Ectodermal cell (in vitro differentiated cells): ENCODE data around the gene POLD1.
"Not testable (repeated sequence)": the region's sequence is repeated elsewhere in the genome, so short reads cannot be mapped to it uniquely, and the experiment has no call there.

Experiments
- H3K27ac ChIP-seq: 2 replicates; pipeline ENCODE4 v1.7.0; 2013; ENCODE audit warnings: mild to moderate bottlenecking, low read depth, low read length; ENCODE audit not compliant: insufficient read depth, poor library complexity, severe bottlenecking
- H3K27me3 ChIP-seq: 2 replicates; pipeline ENCODE4 v1.7.0; 2013; ENCODE audit warnings: mild to moderate bottlenecking, low read length; ENCODE audit not compliant: insufficient read depth, control insufficient read depth, poor library complexity, severe bottlenecking
- H3K36me3 ChIP-seq: one replicate; pipeline ENCODE4 v1.7.0; 2013; ENCODE audit warnings: low read length; ENCODE audit not compliant: control insufficient read depth, insufficient read depth
- H3K4me1 ChIP-seq: one replicate; pipeline ENCODE4 v1.7.0; 2013; ENCODE audit warnings: low read length; ENCODE audit not compliant: control insufficient read depth, insufficient read depth
- H3K4me3 ChIP-seq: 2 replicates; pipeline ENCODE4 v1.7.0; 2013; ENCODE audit warnings: low read depth, low read length, control low read depth; ENCODE audit not compliant: insufficient read depth
- H3K9me3 ChIP-seq: 2 replicates; pipeline ENCODE4 v1.7.0; 2013; ENCODE audit warnings: mild to moderate bottlenecking, low read length, moderate library complexity; ENCODE audit not compliant: control insufficient read depth
- WGBS, 2 experiments: methylation state at CpG; one replicate each; pipeline ENCODE4 v1.1.7; 2013; ENCODE audit warnings: missing lambda C conversion rate in 2 of 2; 5-methylcytosine and 5-hydroxymethylcytosine counted together

The POLD1 gene

DNA sequence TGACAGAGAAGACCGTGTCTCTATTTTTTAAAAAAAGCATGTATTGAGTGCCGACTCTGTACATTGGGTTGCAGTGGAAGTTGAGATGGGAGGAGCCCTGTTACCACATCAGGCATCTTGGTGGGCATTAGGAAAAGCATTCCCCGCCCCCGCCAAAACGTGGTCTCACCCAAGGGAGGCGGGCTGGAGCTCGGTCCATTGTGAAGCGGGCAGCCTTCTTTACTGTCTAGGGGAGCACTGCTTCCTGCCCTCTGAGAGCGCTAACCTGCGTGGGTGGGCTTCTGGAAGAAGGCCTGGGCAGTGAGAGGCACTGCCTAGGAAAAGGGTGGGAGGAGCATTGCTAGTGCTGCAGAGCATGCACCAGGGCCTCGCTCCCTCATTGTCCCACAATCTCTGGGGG, 4.0 kb upstream of the POLD1 start:
- Histone ChIP-seq H3K27ac (no peak overlapping the region), H3K36me3 (peaks cover 29% of the 10 kb centered on the region), H3K27me3 (no peaks in the 10 kb centered on the region), H3K4me3 (no peak overlapping the region), H3K4me1 (peaks cover 4% of the 10 kb centered on the region), H3K9me3 (no peaks in the 10 kb centered on the region)
- WGBS, 2 experiments, result 92 to 94% methylated on average over 11 of the region's 11 CpGs

DNA sequence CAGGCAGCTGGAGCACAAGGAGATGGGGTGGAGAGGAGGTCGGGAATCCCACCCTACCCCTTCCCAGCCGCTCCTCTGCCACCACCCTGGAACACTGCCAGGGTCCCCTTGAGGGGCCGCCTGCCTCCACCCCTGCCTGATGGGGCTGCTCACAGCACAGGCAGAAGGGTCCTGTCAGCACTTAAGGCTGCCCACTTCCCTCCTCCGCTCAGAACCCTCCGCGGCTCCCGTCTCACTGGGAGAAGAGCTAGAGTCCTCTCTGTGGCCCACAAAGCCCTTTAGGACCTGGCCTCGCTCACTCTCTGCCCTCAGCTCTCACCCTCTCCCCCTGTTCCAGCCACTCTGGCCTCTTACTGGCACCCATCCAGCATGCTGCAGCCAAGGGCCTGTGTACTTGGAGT, 3.4 kb upstream of the POLD1 start:
- 93 to 98% methylated on average over 8 of the region's 8 CpGs for whole genome bisulfite sequencing, 2 experiments
- H3K4me3 ChIP-seq, result no peak overlapping the region
- H3K9me3 ChIP-seq, result no peaks in the 10 kb centered on the region
- peaks cover 29% of the 10 kb centered on the region for H3K36me3 ChIP-seq
- no peaks in the 10 kb centered on the region for H3K27me3 ChIP-seq
- peaks cover 7% of the 10 kb centered on the region for H3K4me1 ChIP-seq
- H3K27ac ChIP-seq, result no peak overlapping the region

DNA sequence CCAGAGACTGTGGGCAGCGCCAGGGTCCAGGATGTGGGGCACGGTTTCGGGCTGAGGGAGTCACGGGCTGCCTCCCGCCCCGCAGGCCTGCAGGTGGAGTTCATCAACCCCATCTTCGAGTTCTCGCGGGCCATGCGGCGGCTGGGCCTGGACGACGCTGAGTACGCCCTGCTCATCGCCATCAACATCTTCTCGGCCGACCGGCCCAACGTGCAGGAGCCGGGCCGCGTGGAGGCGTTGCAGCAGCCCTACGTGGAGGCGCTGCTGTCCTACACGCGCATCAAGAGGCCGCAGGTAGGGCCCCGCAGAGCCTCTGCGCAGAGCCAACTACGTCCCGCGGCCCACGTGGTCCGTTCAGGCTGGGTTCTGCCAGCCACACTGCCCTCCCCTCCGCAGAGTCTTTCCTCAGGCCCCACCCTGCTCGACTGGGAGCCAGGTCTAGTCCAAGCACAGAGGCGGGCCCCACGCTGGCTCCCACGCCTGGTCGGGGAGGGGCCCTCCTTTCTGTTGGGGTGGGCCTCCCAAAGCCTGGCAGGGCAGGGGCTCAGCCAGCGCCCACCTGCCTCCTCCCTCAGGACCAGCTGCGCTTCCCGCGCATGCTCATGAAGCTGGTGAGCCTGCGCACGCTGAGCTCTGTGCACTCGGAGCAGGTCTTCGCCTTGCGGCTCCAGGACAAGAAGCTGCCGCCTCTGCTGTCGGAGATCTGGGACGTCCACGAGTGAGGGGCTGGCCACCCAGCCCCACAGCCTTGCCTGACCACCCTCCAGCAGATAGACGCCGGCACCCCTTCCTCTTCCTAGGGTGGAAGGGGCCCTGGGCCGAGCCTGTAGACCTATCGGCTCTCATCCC, 2.0 kb upstream of the POLD1 start:
- Histone ChIP-seq H3K36me3 (peaks cover 29% of the 10 kb centered on the region), H3K4me1 (peaks cover 7% of the 10 kb centered on the region), H3K9me3 (no peaks in the 10 kb centered on the region), H3K27ac (no peak overlapping the region), H3K27me3 (no peaks in the 10 kb centered on the region), H3K4me3 (no peak overlapping the region)
- WGBS, 2 experiments, result 95% methylated on average over 58 of the region's 58 CpGs

DNA sequence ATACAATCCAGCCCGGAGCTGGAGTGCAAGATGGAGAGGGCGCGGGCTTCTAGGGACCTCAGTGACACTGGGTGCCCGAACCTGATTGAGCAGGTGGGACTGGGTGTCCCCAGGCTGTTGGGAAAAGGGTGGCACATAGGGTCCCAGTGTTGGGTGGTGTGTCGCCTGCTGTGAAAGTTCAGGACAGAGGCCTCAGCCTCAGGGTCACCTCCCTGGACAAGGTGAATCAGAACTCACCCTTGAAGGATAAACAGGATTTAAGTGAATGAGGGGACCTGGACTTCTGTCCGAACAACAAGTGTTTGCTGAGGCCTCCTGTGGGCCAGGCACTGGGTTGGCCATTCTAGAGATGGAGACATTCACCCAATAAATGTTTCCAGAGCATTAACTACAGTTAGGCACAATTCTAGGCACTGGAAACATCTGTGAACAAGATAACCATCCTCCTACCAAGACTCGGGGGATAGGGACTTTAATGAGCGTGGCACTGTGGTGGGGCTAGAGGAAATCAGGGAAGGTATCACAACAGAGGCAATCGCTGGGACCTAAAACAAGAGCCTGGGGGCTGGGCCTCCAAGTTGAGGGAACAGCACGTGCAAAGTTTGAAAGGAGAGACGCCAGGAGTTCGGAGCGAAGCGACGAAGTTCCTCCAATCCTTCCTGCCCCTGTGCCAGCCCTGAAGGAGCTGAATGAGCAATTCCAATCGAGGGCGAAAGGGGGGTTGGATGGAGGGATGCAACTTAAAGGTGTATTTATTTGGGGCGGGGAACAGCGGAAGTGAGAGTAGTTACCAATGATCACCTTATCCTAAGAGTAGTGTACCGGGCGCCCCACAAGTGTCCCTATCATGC, 921 bp upstream of the POLD1 start:
- H3K27ac ChIP-seq, result no peak overlapping the region
- peaks cover 31% of the 10 kb centered on the region for H3K36me3 ChIP-seq

GRCh38 chr19:50384685-50385535, 763 bp downstream of the POLD1 start:
- Histone ChIP-seq H3K4me3 (peak overlapping the region; percentile 65), H3K4me1 (peaks cover 7% of the 10 kb centered on the region), H3K27me3 (no peaks in the 10 kb centered on the region), H3K27ac (peak overlapping the region; percentile 56), H3K36me3 (peaks cover 16% of the 10 kb centered on the region), H3K9me3 (no peaks in the 10 kb centered on the region)
- 21% methylated on average over 26 of the region's 26 CpGs for WGBS, 2 experiments

More for the DNA sequence above, 921 bp upstream of the POLD1 start:
- H3K27me3 ChIP-seq, result no peaks in the 10 kb centered on the region
- H3K9me3 ChIP-seq, result no peaks in the 10 kb centered on the region
- H3K4me3 ChIP-seq, result peak overlapping the region; percentile 65
- 58 to 63% methylated on average over 21 of the region's 21 CpGs for WGBS, 2 experiments
- H3K4me1 ChIP-seq, result peaks cover 7% of the 10 kb centered on the region

DNA sequence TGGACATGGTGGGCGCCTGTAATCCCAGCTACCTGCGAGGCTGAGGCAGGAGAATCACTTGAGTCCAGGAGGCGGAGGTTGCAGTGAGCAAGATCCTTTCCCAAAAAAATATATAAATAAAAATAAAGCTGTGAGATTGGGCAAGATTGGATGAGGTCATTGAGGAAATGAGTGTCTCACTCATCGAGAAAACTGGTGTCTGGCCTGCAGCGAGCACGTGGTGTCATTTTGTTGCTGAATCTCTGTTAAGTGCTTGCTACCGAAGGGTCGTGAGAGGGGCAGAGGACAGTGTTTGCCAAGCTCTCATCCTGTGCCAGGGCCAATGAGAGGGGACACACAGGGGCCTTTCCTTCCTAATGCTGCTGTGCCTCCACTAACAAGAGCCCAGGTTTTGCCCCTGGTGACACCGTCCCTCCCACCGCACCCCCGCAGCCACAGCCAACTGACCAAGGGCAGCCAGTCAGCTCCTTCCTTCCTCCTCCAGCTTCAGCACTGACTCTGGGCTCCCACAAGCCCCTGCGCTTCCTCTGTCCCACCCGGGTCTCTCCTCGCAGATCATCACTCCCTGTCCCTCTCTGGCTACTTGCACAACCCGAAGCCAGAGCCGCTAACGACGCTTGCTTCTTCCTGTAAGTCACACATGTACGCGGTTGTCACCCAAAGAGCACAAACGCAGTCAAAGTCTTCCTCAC, 3.2 kb downstream of the POLD1 start:
- WGBS, 2 experiments, result 94% methylated on average over 21 of the region's 21 CpGs
- Histone ChIP-seq H3K4me3 (no peak overlapping the region), H3K27me3 (no peaks in the 10 kb centered on the region), H3K4me1 (peaks cover 7% of the 10 kb centered on the region), H3K27ac (no peak overlapping the region), H3K36me3 (peaks cover 14% of the 10 kb centered on the region), H3K9me3 (no peaks in the 10 kb centered on the region)

- Histone ChIP-seq H3K27ac (no peak overlapping the region), H3K36me3 (peaks cover 15% of the 10 kb centered on the region), H3K9me3 (no peaks in the 10 kb centered on the region), H3K4me3 (no peak overlapping the region), H3K4me1 (peaks cover 7% of the 10 kb centered on the region), H3K27me3 (no peaks in the 10 kb centered on the region)
- WGBS, 2 experiments, result 93 to 96% methylated on average over 8 of the region's 8 CpGs
Measured at GRCh38 chr19:50387868-50388245, 3.7 kb downstream of the POLD1 start.

GRCh38 chr19:50390295-50390694, 6.1 kb downstream of the POLD1 start:
- H3K9me3 ChIP-seq, H3K4me1 ChIP-seq, H3K4me3 ChIP-seq, H3K27ac ChIP-seq, H3K27me3 ChIP-seq: not testable (repeated sequence)
- 93 to 97% methylated on average over 3 of the region's 3 CpGs for WGBS, 2 experiments
- H3K36me3 ChIP-seq, result peaks cover 15% of the 10 kb centered on the region

- not testable (repeated sequence) for H3K9me3 ChIP-seq, H3K4me3 ChIP-seq, H3K4me1 ChIP-seq, H3K27ac ChIP-seq, H3K27me3 ChIP-seq
- H3K36me3 ChIP-seq, result peaks cover 15% of the 10 kb centered on the region
- 95 to 96% methylated on average over 22 to 23 of the region's 23 CpGs for WGBS, 2 experiments
Measured at GRCh38 chr19:50390952-50391351, 6.8 kb downstream of the POLD1 start.
